ENCODE measurements around the gene LIME1. TPM values are rescaled to one million over a fixed set of nuclear protein-coding genes. Genes with fewer than 3 reads are reported as not detected.

LIME1 gene
- total and polyA plus RNA-seq, 2 of the 8 experiments (the other 6 are each of a cell fraction or from before 2014, with no cell fraction given): 4.5 to 5.9 TPM

GRCh38 chr20:63783970-63784369 is 47.5 kb downstream of the LIME1 start:
- ChIA-PET CTCF (ENCODE audit: partially characterized antibody) (interaction anchor here (0.6 to 15.2 kb wide), 12 partner anchors 8 to 79 kb away, joined by 3 to 191 read pairs (median 6); partner anchors contain the start of genes ABHD16B, ARFRP1 and ZGPAT), POLR2A (ENCODE audit: partially characterized antibody) (interaction anchor here (0.6 to 1.7 kb wide), 6 partner anchors 8 to 81 kb away, joined by 3 to 6 read pairs (median 3); partner anchors contain the start of gene TPD52L2)
- Histone ChIP-seq H2BK120ac (replicated peaks; ENCODE audit: low read depth, low read length) (no peak overlapping the region), H2BK12ac (ENCODE audit: low read depth, low read length) (no peak overlapping the region), H3K4me1 (replicated peaks in 1 of 4; ENCODE audit: control insufficient read depth in 3 of 4, insufficient read depth in 4 of 4, low read length in 3 of 4) (no peaks in the 10 kb centered on the region), H3K79me1 (ENCODE audit: low read depth, low read length) (peaks cover 5% of the 10 kb centered on the region; the same call in 1 of the 2 replicates), H4K5ac (ENCODE audit: insufficient read length, low read depth, low read length) (no peak overlapping the region), H3K18ac (ENCODE audit: extremely low read depth, low read length) (no peak overlapping the region), H2AFZ (ENCODE audit: low read length) (no peak overlapping the region), H3K36me3 (ENCODE audit: control insufficient read depth in 2 of 4, insufficient read depth in 4 of 4, low read length in 3 of 4) (no peaks in the 10 kb centered on the region; a peak in 1 of 8 replicates), H3K9me3 (ENCODE audit: insufficient read depth in 2 of 2, low read depth in 1 of 2, low read length in 1 of 2) (no peaks in the 10 kb centered on the region), H3K9ac (replicated peaks in 1 of 4; ENCODE audit: extremely low read depth in 1 of 4, low read depth in 3 of 4, low read length in 3 of 4) (no peak overlapping the region), H3K14ac (ENCODE audit: insufficient read length) (no peak overlapping the region), H2AK5ac (ENCODE audit: low read depth, low read length) (no peak overlapping the region), H3K4ac (replicated peaks; ENCODE audit: insufficient read length, low read depth, low read length) (no peak overlapping the region), H3K4me2 (ENCODE audit: insufficient read depth in 1 of 2, low read depth in 2 of 2, low read length in 2 of 2) (no peak overlapping the region), H2BK20ac (ENCODE audit: low read length) (no peak overlapping the region), H4K20me1 (replicated peaks in 1 of 2; ENCODE audit: control insufficient read depth in 1 of 2, insufficient read depth in 2 of 2, low read length in 2 of 2) (peaks cover 0 to 4% of the 10 kb centered on the region in 2 experiments), H2BK5ac (ENCODE audit: low read depth, low read length) (no peak overlapping the region), H3K56ac (replicated peaks; ENCODE audit: insufficient read length, low read depth, low read length) (no peak overlapping the region), H4K8ac (ENCODE audit: extremely low read depth, insufficient read depth, low read length) (peak overlapping the region; percentile 68), H3K23ac (ENCODE audit: insufficient read length) (no peak overlapping the region), H4K91ac (replicated peaks; ENCODE audit: insufficient read length, low read length) (no peak overlapping the region), H3K27ac (ENCODE audit: low read depth, low read length) (no peak overlapping the region), H3K27me3 (replicated peaks in 1 of 4; ENCODE audit: control insufficient read depth in 3 of 4, extremely low read depth in 1 of 4, insufficient read depth in 3 of 4, low read length in 3 of 4) (no peaks in the 10 kb centered on the region), H2BK15ac (ENCODE audit: low read length) (no peak overlapping the region), H3K23me2 (ENCODE audit: low read depth, low read length) (no peaks in the 10 kb centered on the region), H3K4me3 (ENCODE audit: extremely low read depth in 1 of 4, insufficient read depth in 2 of 4, low read depth in 3 of 4, low read length in 4 of 4) (no peak overlapping the region), H3K79me2 (ENCODE audit: control insufficient read depth in 1 of 2, insufficient read depth in 2 of 2, low read length in 2 of 2) (peaks cover 0 to 7% of the 10 kb centered on the region in 2 experiments; a peak in 1 of 4 replicates)
- 92% methylated on average over 10 of the region's 16 CpGs; no CpG with 5 or more reads in 1 of the 2 experiments for WGBS, 2 experiments (ENCODE audit: extremely low coverage in 1 of 2, insufficient coverage in 1 of 2, insufficient read length in 1 of 2, insufficient replicate concordance in 2 of 2, low coverage in 1 of 2, low lambda C conversion rate in 2 of 2, missing lambda C conversion rate in 1 of 2)
- DNase-seq (ENCODE audit: low read depth in 1 of 2, low spot score in 2 of 2) (no peak), FAIRE-seq (no peak)
- TF ChIP-seq CTBP2 (IDR thresholded peaks at IDR 0.05; ENCODE audit: borderline replicate concordance, insufficient read depth, insufficient read length, low read length): no peak
- no peak for TF ChIP-seq EP300 (IDR thresholded peaks at IDR 0.05; ENCODE audit: borderline replicate concordance in 1 of 2, low read depth in 2 of 2, low read length in 2 of 2)
- TF ChIP-seq ASH2L (IDR thresholded peaks at IDR 0.05; ENCODE audit: low read length): no peak
- no peak for TF ChIP-seq BRCA1 (IDR thresholded peaks at IDR 0.05; ENCODE audit: low read depth, low read length)
- no peak for TF ChIP-seq SP1 (IDR thresholded peaks at IDR 0.05; ENCODE audit: low read depth, low read length)
- TF ChIP-seq RNF2 (IDR thresholded peaks at IDR 0.05; ENCODE audit: borderline replicate concordance, low read depth, low read length, missing control alignments, poor library complexity, severe bottlenecking): no peak
- no peak for TF ChIP-seq MAX (IDR thresholded peaks at IDR 0.05)
- TF ChIP-seq CTCF (IDR thresholded peaks at IDR 0.05; ENCODE audit: control extremely low read depth in 1 of 3, insufficient read depth in 1 of 3, low read depth in 1 of 3, low read length in 3 of 3): no peak
- no peak for TF ChIP-seq RXRA (IDR thresholded peaks at IDR 0.05; ENCODE audit: insufficient read depth, low read depth, low read length)
